DND-41 (cell line): ENCODE measurements around the gene PLEKHJ1.

Source experiments
- ATAC-seq: fragments of 200-7000 bp; cut with Tn5 transposase; 3 replicates; pipeline ENCODE4 v1.9.1; 2021; ENCODE audit warnings: low read depth; ENCODE audit not compliant: insufficient read depth
- DNase-seq: peaks from one replicate; pipeline ENCODE4 v3.0.0-alpha.2; 2020
- H2AFZ ChIP-seq: 2 replicates; pipeline ENCODE4 v1.6.0; 2012; ENCODE audit warnings: low read depth, low read length
- H3K27ac ChIP-seq: 2 replicates; pipeline ENCODE4 v1.5.1; 2012; ENCODE audit warnings: low read length, inconsistent platforms
- H3K27me3 ChIP-seq: fragments of 200-600 bp; sonication (generic); 2 replicates; pipeline ENCODE4 v1.6.0; 2012; ENCODE audit warnings: low read length, mild to moderate bottlenecking, inconsistent platforms; ENCODE audit not compliant: insufficient read depth, poor library complexity
- H3K36me3 ChIP-seq: 2 replicates; pipeline ENCODE4 v1.5.1; 2012; ENCODE audit warnings: low read length, inconsistent platforms; ENCODE audit not compliant: insufficient read depth
- H3K4me1 ChIP-seq: 2 replicates; pipeline ENCODE4 v1.5.1; 2012; ENCODE audit warnings: mild to moderate bottlenecking, low read length; ENCODE audit not compliant: insufficient read depth
- H3K4me2 ChIP-seq: 2 replicates; pipeline ENCODE4 v1.6.0; 2012; ENCODE audit warnings: mild to moderate bottlenecking, moderate library complexity, low read length, inconsistent platforms; ENCODE audit not compliant: insufficient read depth
- H3K4me3 ChIP-seq, 2 experiments: fragments of 200-600 bp in 1 of 2; shearing (Covaris generic) in 1 of 2; 2 replicates each; pipeline ENCODE4 v1.5.1; 2012 to 2016; ENCODE audit warnings: inconsistent platforms in 2 of 2, low read length in 2 of 2, mild to moderate bottlenecking in 2 of 2, low read depth in 1 of 2, moderate library complexity in 1 of 2
- H3K79me2 ChIP-seq: 2 replicates; pipeline ENCODE4 v1.6.0; 2012; ENCODE audit warnings: low read length, inconsistent platforms; ENCODE audit not compliant: insufficient read depth
- H3K9ac ChIP-seq: 2 replicates; pipeline ENCODE4 v1.6.0; 2012; ENCODE audit warnings: low read depth, mild to moderate bottlenecking, inconsistent platforms, low read length, moderate library complexity
- H3K9me3 ChIP-seq: 2 replicates; pipeline ENCODE4 v1.5.1; 2012; ENCODE audit warnings: low read length, moderate library complexity, mild to moderate bottlenecking, inconsistent platforms; ENCODE audit not compliant: insufficient read depth, severe bottlenecking
- H4K20me1 ChIP-seq: 2 replicates; pipeline ENCODE4 v1.6.0; 2012; ENCODE audit warnings: low read length; ENCODE audit not compliant: insufficient read depth
- EZH2 ChIP-seq: IDR thresholded peaks from 3 replicates; pipeline ENCODE4 v1.6.1; 2012; ENCODE audit warnings: borderline replicate concordance, low read depth, mild to moderate bottlenecking, moderate library complexity, low read length, inconsistent platforms; ENCODE audit not compliant: severe bottlenecking
- TF ChIP-seq, protein P1 (sequence below): IDR thresholded peaks from 2 replicates; pipeline ENCODE4 v1.5.1; 2012; ENCODE audit warnings: borderline replicate concordance, low read length, moderate library complexity, mild to moderate bottlenecking; ENCODE audit not compliant: poor library complexity, severe bottlenecking; ENCODE audit errors: extremely low read depth

The PLEKHJ1 gene

DNA sequence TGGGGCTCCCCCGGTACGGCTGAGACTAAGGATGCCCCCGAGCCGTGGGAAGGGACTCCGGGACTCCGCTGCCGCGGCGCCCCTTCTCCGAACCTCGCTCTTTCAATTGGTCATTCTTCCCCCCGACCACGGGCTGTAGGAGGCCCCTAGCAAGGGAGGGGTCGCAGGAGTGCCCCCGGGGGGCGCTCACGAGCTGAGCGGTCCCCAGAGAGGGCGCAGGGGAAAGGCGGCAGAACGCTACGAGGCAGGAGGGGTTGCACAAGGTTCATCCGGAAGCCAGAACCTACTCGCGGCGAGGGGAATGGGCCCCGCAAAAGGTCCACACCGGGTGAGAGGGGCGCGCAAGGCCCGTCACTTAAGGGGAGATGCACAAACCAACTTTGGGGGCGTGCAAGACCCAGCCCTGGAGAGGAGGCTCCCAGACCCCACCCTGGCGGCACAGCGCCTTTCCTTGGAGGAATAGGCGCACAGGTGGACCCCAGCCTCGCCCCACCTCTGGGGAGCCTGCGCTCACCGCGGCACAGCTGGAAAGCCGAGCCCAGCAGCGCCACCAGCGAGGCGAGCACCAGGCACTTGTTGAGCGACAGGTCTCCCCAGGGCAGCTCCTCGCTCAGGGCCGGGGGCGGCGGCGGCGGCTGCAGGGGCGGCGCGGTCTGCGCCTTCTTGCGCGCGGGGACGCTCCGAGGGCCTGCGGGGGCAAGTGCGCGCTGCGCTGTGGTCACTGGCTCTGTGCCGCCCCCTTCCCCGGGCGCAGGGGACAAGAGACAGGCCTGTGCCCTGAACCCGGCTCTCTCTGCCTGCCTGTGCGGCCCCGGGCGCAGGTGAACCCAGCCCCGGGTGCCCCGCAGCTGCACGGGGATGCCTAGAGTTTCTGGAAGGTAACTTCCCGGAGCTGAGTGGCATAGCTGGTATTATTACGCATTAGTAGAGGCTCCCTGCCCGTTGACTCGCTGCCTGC lies 17.3 kb upstream of the PLEKHJ1 start:
- Histone ChIP-seq H4K20me1 (peaks cover 28% of the 10 kb centered on the region; the same call in 1 of the 2 replicates), H2AFZ (no peak overlapping the region), H3K4me1 (peaks cover 16% of the 10 kb centered on the region), H3K9me3 (no peaks in the 10 kb centered on the region), H3K27me3 (no peaks in the 10 kb centered on the region), H3K36me3 (peaks cover 22% of the 10 kb centered on the region), H3K79me2 (no peaks in the 10 kb centered on the region), H3K4me3 (no peak overlapping the region), H3K4me2 (no peak overlapping the region), H3K9ac (no peak overlapping the region), H3K27ac (no peak overlapping the region)
- TF ChIP-seq, protein P1, sequence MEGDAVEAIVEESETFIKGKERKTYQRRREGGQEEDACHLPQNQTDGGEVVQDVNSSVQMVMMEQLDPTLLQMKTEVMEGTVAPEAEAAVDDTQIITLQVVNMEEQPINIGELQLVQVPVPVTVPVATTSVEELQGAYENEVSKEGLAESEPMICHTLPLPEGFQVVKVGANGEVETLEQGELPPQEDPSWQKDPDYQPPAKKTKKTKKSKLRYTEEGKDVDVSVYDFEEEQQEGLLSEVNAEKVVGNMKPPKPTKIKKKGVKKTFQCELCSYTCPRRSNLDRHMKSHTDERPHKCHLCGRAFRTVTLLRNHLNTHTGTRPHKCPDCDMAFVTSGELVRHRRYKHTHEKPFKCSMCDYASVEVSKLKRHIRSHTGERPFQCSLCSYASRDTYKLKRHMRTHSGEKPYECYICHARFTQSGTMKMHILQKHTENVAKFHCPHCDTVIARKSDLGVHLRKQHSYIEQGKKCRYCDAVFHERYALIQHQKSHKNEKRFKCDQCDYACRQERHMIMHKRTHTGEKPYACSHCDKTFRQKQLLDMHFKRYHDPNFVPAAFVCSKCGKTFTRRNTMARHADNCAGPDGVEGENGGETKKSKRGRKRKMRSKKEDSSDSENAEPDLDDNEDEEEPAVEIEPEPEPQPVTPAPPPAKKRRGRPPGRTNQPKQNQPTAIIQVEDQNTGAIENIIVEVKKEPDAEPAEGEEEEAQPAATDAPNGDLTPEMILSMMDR, result peak; percentile 23
- no peak for TF ChIP-seq EZH2
- ATAC-seq (no peak), DNase-seq (no peak)

DNA sequence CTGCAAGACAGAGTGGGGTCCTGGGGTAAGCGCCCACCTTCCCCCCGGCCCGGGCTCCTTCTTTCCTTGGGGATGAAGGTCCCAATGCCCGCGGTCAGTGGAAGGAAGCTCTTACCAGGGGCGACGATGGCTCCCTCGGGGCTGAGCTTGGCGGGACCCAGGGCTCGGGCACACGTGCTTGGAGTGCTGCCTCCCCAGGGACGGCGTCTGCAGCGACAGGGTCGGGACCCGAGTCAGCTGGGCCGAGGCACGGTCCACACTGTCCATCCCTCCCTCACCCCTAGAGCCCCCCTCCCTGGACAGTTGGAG lies 16.6 kb upstream of the PLEKHJ1 start:
- Histone ChIP-seq H3K27me3 (no peaks in the 10 kb centered on the region), H3K27ac (no peak overlapping the region), H2AFZ (no peak overlapping the region), H3K4me1 (peaks cover 10% of the 10 kb centered on the region), H3K9ac (no peak overlapping the region), H3K36me3 (peaks cover 28% of the 10 kb centered on the region), H3K4me2 (no peak overlapping the region), H3K79me2 (no peaks in the 10 kb centered on the region), H3K9me3 (no peaks in the 10 kb centered on the region), H3K4me3 (no peak overlapping the region), H4K20me1 (peaks cover 31% of the 10 kb centered on the region; the same call in 1 of the 2 replicates)
- no peak for ATAC-seq
- no peak for DNase-seq
- TF ChIP-seq EZH2, result no peak

DNA sequence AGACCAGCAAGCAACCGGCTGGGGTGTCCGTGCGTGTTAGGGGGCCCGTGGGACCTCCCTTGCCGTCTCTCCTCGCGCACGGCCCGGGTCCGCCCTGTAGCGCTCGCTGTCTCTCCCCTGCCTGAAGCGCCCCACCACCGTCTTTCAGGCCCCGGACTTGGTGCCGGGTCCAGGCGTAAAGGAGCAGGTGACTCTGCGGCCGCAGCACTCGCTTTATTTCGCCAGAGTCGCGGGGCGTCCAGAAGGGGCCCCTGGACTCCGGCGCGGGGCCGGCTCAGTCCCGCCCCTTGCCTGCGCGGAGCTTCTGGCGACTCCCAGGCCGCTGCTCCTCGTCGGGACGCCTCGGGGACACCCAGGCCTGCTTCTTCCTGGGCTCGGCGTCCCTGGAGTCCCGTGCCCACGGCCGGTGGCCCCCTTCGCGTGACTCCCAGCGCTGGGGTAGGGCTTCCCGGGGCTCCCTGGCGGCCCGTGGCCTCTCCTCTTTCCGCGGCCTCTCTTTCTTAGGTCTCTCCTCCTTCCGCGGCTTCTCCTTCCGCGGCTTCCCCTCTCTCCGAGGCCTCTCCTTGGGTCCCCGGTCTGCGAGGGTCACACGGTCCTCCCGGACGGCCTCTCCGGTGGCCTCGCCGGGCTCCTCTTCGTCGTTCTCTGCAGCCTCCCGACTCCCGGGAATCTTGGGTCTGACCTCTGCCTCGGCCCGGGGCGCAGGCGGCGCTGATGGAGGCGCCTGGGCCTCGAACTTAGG lies 16.1 kb upstream of the PLEKHJ1 start:
- TF ChIP-seq, protein P1, result no peak
- no peak for TF ChIP-seq EZH2
- Histone ChIP-seq H3K36me3 (peaks cover 33% of the 10 kb centered on the region), H3K4me1 (peaks cover 5% of the 10 kb centered on the region), H2AFZ (no peak overlapping the region), H3K9ac (no peak overlapping the region), H3K79me2 (no peaks in the 10 kb centered on the region), H3K4me2 (no peak overlapping the region), H3K9me3 (no peaks in the 10 kb centered on the region), H3K27ac (no peak overlapping the region), H3K4me3 (no peak overlapping the region), H4K20me1 (peaks cover 35% of the 10 kb centered on the region; the same call in 1 of the 2 replicates), H3K27me3 (no peaks in the 10 kb centered on the region)
- DNase-seq (no peak), ATAC-seq (no peak)
